ENCODE data around the gene DSCAML1.

GRCh38 chr11:117696540-117696939 is 100.5 kb downstream of the DSCAML1 start:
- TF ChIP-seq POLR2AphosphoS5 (IDR thresholded peaks at IDR 0.05; ENCODE audit: low read depth, low read length) (no peak), ZFX (IDR thresholded peaks at IDR 0.05) (no peak), POLR2A (IDR thresholded peaks at IDR 0.05; ENCODE audit: borderline replicate concordance, extremely low read depth, insufficient read depth, insufficient read length) (no peak), REST (IDR thresholded peaks at IDR 0.05; ENCODE audit: low read depth) (no peak), ELF1 (IDR thresholded peaks at IDR 0.05; ENCODE audit: borderline replicate concordance, low read depth) (no peak), YY1 (IDR thresholded peaks at IDR 0.05; ENCODE audit: extremely low read depth, insufficient replicate concordance, low read depth, low read length) (no peak), EZH2 (IDR thresholded peaks at IDR 0.05) (no peak), CTCF (IDR thresholded peaks at IDR 0.05 in 2 of 3, conservative IDR thresholded peaks at IDR 0.05 in 1 of 3; ENCODE audit: borderline replicate concordance in 1 of 3, insufficient read depth in 1 of 3, low read depth in 2 of 3, low read length in 2 of 3) (no peak), FOSL1 (IDR thresholded peaks at IDR 0.05; ENCODE audit: low read depth) (no peak), SRF (IDR thresholded peaks at IDR 0.05; ENCODE audit: low read depth) (no peak)

All from HCT116 (cell line).